Epithelial cell of prostate (primary cell): ENCODE data around the gene SNAI1.
"Not testable (repeated sequence)": the region's sequence is repeated elsewhere in the genome, so short reads cannot be mapped to it uniquely, and the experiment has no call there.

Experiments used
- DNase-seq: peaks from one replicate; pipeline ENCODE4 v3.0.0-alpha.2; 2011; ENCODE audit warnings: low read depth, low spot score
- H3K27ac ChIP-seq: fragments of 450-650 bp; 2 replicates; pipeline ENCODE4 v1.5.1; 2017; ENCODE audit warnings: mild to moderate bottlenecking

Gene SNAI1

GRCh38 chr20:49982346-49983122 lies at the start of gene SNAI1:
Gene SNAI1, plus strand, starts transcription at chr20:49982980. Its CDS starts 80 bp downstream, at chr20:49983060.
- H3K27ac ChIP-seq, result no peak within 1 kb of the TSS
- peak; percentile 22 for DNase-seq

GRCh38 chr20:49935746-49936152 lies 47.0 kb upstream of the SNAI1 start:
- no peak overlapping the region for H3K27ac ChIP-seq
- no peak for DNase-seq

GRCh38 chr20:49936153-49937026 lies 46.4 kb upstream of the SNAI1 start, which contains the start of gene RNF114:
Gene RNF114, plus strand, starts transcription at chr20:49936397. Its CDS starts 16 bp downstream, at chr20:49936413.
- H3K27ac ChIP-seq, result peak within 1 kb of the TSS; percentile 56

GRCh38 chr20:49937027-49937929 lies 45.5 kb upstream of the SNAI1 start:
- DNase-seq, result no peak

More at GRCh38 chr20:49936153-49937026, 46.4 kb upstream of the SNAI1 start, which contains the start of gene RNF114:
- DNase-seq, result no peak

GRCh38 chr20:49938173-49939163 lies 44.3 kb upstream of the SNAI1 start:
- peak overlapping the region; percentile 56 for H3K27ac ChIP-seq
- no peak for DNase-seq

More at GRCh38 chr20:49937027-49937929, 45.5 kb upstream of the SNAI1 start:
- H3K27ac ChIP-seq, result peak overlapping the region; percentile 56

- no peak overlapping the region for H3K27ac ChIP-seq
- DNase-seq, result no peak
Measured at GRCh38 chr20:49941456-49941855, 41.3 kb upstream of the SNAI1 start.

- DNase-seq, result no peak
Measured at GRCh38 chr20:49942303-49942702, 40.5 kb upstream of the SNAI1 start.

GRCh38 chr20:49942942-49943341 lies 39.8 kb upstream of the SNAI1 start:
- no peak overlapping the region for H3K27ac ChIP-seq
- no peak for DNase-seq

More at GRCh38 chr20:49942303-49942702, 40.5 kb upstream of the SNAI1 start:
- no peak overlapping the region for H3K27ac ChIP-seq

- no peak for DNase-seq
- H3K27ac ChIP-seq, result no peak overlapping the region
Measured at GRCh38 chr20:49945306-49945700, 37.5 kb upstream of the SNAI1 start.

- no peak overlapping the region for H3K27ac ChIP-seq
- DNase-seq, result no peak
Measured at GRCh38 chr20:49945701-49946477, 36.9 kb upstream of the SNAI1 start.

- no peak overlapping the region for H3K27ac ChIP-seq
- DNase-seq, result no peak
Measured at GRCh38 chr20:49948178-49948577, 34.6 kb upstream of the SNAI1 start.

- DNase-seq, result no peak
- H3K27ac ChIP-seq, result no peak overlapping the region
Measured at GRCh38 chr20:49948809-49949507, 33.8 kb upstream of the SNAI1 start.

- no peak for DNase-seq
- peak overlapping the region; percentile 68 for H3K27ac ChIP-seq
Measured at GRCh38 chr20:49951151-49951550, 31.6 kb upstream of the SNAI1 start.

- no peak for DNase-seq
Measured at GRCh38 chr20:49955167-49955566, 27.6 kb upstream of the SNAI1 start.

GRCh38 chr20:49955830-49956396 lies 26.9 kb upstream of the SNAI1 start:
- not testable (repeated sequence) for H3K27ac ChIP-seq, DNase-seq

More at GRCh38 chr20:49955167-49955566, 27.6 kb upstream of the SNAI1 start:
- no peak overlapping the region for H3K27ac ChIP-seq

GRCh38 chr20:49956689-49957088 lies 26.1 kb upstream of the SNAI1 start:
- no peak overlapping the region for H3K27ac ChIP-seq
- DNase-seq, result no peak
